Esophagus squamous epithelium (tissue), 5 donors: Measurements from ENCODE around the gene PLXNB2. TPM values are rescaled to one million over a fixed set of nuclear protein-coding genes. Genes with fewer than 3 reads are reported as not detected.

Experiments used
- DNase-seq: peaks from one replicate; lab custom pipeline; 2025; lab: John Stamatoyannopoulos, UW
- H3K27ac ChIP-seq, 4 donors: fragments of 200-600 bp; sonication (generic); one replicate each; pipeline ENCODE4 v1.5.1; 2016 to 2019; ENCODE audit warnings: mild to moderate bottlenecking in 1 of 4
- H3K27me3 ChIP-seq, 4 donors: fragments of 200-600 bp; sonication (generic); 1 replicate in 3 of 4; 2 replicates in 1 of 4; pipeline versions ENCODE4 v1.5.1 to v1.6.0; 2017 to 2021; ENCODE audit warnings: antibody characterized with exemption in 1 of 4
- H3K36me3 ChIP-seq, 3 donors: fragments of 200-600 bp; sonication (generic); one replicate each; pipeline ENCODE4 v1.5.1; 2016 to 2019
- H3K4me1 ChIP-seq, 3 donors: fragments of 200-600 bp; sonication (generic); one replicate each; pipeline ENCODE4 v1.5.1; 2017 to 2019
- H3K4me3 ChIP-seq, 4 donors: fragments of 200-600 bp; sonication (generic); 1 replicate in 3 of 4; 2 replicates in 1 of 4; pipeline ENCODE4 v1.5.1; 2016 to 2019; ENCODE audit warnings: mild to moderate bottlenecking in 2 of 4, moderate library complexity in 1 of 4
- H3K9me3 ChIP-seq, 3 donors: fragments of 200-600 bp; sonication (generic); one replicate each; pipeline ENCODE4 v1.5.1; 2016 to 2019
- CTCF ChIP-seq, 6 experiments: fragments of 450-650 bp in 4 of 6; fragments of 200-600 bp in 2 of 6; sonication (generic) in 2 of 6; IDR thresholded peaks; one replicate each; pipeline ENCODE4 v1.5.1; 2016 to 2019; ENCODE audit warnings: antibody characterized with exemption in 6 of 6, mild to moderate bottlenecking in 4 of 6, moderate library complexity in 4 of 6
- POLR2A ChIP-seq, 4 donors: fragments of 450-650 bp; IDR thresholded peaks; one replicate each; pipeline ENCODE4 v1.6.1; 2017; ENCODE audit warnings: antibody characterized with exemption in 4 of 4, mild to moderate bottlenecking in 4 of 4, moderate library complexity in 3 of 4
- WGBS, 2 donors: methylation state at CpG; one replicate each; pipeline ENCODE4 v1.1.5; 2018; 5-methylcytosine and 5-hydroxymethylcytosine counted together
- intact Hi-C: fragments of 100-400 bp; cut with DNase I; formaldehyde crosslinking; loops from one replicate; pipeline ENCODE4 v1.15.0; 2022
- total RNA-seq, 4 donors: library from RNA; depleted of rRNA; stranded (reverse); fragments of >200 nt; gene quantifications; one replicate each; pipeline ENCODE4 v1.1.0, GENCODE V29; 2016
- donor health status: DM: yes; HTN: yes; CAD: no.

PLXNB2 gene
- total RNA-seq, 4 donors from 2014 or later = 80.9 to 231 (median 129) TPM

DNA sequence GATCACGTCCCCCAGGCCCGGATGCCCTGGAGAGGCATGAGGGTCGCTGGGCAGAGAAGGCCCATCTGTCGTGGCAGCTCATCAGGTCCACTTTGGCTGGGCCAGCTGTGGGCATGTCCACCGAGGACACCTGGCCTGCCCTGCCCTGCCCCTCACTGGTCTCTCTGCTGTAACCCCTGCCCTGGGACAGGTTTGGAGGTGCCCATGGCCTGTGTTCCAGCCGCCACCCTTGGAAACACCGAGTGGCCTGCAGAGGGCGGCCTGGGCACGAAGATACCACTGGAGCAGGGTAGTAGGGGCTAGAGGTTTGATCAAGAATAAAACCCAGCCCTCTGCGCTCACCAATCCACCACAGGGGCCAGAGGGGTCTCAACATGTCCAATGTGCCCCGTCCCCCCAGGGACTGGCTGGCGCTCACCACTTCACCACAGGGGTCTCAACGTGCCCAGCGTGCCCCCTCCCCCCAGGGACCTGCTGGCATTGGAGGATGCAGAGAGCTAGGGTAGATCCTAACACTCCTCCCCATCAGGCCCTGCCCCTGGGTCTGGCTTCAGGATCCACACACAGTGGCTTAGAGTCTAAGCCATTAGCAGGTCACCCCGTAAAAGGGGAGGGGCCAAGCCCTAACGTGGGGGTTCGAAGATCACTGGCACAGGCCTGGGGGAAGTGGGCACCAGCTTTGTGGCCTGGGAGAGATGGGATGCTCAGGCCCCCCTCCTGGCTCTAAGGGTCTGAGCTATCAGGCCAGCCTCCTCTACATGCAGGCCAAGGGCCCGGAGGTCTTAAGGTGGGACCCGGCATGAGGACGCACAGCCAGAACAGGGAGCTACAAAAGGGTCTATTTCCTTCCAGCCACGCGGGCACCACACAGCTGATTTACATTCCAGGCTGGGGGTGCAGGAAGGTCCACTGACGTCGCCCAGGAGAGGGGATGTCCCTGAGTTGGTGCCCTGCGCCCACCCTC is 55.1 kb downstream of the PLXNB2 start:
- Histone ChIP-seq H3K36me3 (peaks cover 0 to 13% (median 0%) of the 10 kb centered on the region in 3 donors), H3K9me3 (no peaks in the 10 kb centered on the region), H3K27me3 (peaks cover 0 to 11% (median 0%) of the 10 kb centered on the region in 4 donors), H3K27ac (peak overlapping the region; percentile 46 to 82 (median 72)), H3K4me3 (peak overlapping the region in 3 of 4 donors; percentile 66 to 80 (median 79)), H3K4me1 (peaks cover 22 to 52% (median 23%) of the 10 kb centered on the region in 3 donors)
- intact Hi-C loops = no loop called here
- WGBS, 2 donors = 20 to 69% methylated on average over 1 to 8 of the region's 25 CpGs
- DNase-seq = no peak
- TF ChIP-seq POLR2A (IDR thresholded peaks at IDR 0.05) = no peak
- TF ChIP-seq CTCF (IDR thresholded peaks at IDR 0.05) = peak; percentile 58 to 83 (median 68)

GRCh38 chr22:50251477-50252081 is 55.9 kb downstream of the PLXNB2 start:
- H3K9me3 ChIP-seq = no peaks in the 10 kb centered on the region
- H3K36me3 ChIP-seq = peaks cover 0 to 16% (median under 1%) of the 10 kb centered on the region in 3 donors
- H3K4me1 ChIP-seq = peaks cover 22 to 60% (median 23%) of the 10 kb centered on the region in 3 donors
- peaks cover 0 to 5% (median 0%) of the 10 kb centered on the region in 4 donors for H3K27me3 ChIP-seq
- TF ChIP-seq POLR2A (IDR thresholded peaks at IDR 0.05) (no peak), CTCF (IDR thresholded peaks at IDR 0.05) (no peak)
- peak overlapping the region; percentile 46 to 82 (median 72) for H3K27ac ChIP-seq
- intact Hi-C loops = no loop called here
- peak overlapping the region; percentile 42 to 80 (median 72) for H3K4me3 ChIP-seq
- WGBS, 2 donors = 33% methylated on average over 6 of the region's 36 CpGs; no CpG with 5 or more reads in 1 of the 2 donors
- DNase-seq = no peak

DNA sequence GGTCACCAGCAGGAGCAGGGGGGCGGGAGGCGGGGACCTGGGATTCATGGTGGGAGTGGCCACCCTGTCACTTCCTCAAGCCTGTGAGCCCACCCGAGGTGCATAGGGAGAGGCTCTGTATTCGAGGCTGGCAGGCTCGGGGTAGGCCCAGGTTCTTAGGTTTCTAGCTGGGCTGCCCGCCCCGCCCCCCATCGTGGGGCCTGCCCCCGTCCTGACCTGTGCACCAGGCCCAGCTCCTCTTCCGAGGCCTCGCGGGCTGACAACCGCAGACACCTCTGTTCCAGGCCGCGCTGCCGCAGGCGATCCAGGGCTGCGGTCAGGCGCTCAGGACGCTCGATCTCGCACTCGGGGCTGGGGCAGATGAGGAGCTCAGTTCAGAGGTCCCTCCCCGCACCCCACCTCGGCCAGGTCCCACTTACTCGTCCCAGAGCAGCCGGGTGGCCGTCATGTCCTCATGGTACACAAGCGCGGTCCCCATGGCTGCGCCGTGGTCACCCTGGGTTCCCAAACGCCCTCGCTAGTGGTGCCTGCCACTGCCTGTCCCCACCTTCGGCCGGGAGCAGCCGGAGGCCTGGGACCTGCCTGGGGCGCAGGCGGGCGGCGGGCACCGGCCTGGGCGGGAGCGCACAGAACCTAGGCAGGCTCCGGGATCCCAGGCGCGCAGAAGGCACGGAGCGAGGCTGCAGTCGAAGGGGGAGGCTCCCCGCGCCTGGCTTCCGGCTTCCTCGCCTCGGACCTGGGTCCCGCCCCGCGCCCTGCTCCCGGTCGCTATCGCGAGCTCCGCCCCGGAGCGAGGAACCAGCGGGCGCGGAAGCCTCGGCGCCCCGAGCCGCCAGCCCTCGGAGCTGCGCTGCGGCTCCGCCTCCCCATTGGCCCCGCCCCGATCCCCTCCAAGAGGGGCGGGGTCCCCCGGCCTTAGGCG is 56.6 kb downstream of the PLXNB2 start, which contains the start of gene HDAC10:
HDAC10 (minus strand) TSS at position 711 of the 922 bp plus-strand sequence; CDS start at position 478, 233 bp downstream.
- Histone ChIP-seq H3K4me3 (peak within 1 kb of the TSS; percentile 42 to 80 (median 72)), H3K27ac (peak within 1 kb of the TSS; percentile 46 to 82 (median 72)), H3K36me3 (peaks cover 0 to 24% (median 8%) of the 10 kb centered on the region in 3 donors), H3K27me3 (no peaks in the 10 kb centered on the region), H3K4me1 (peaks cover 25 to 67% (median 30%) of the 10 kb centered on the region in 3 donors), H3K9me3 (no peaks in the 10 kb centered on the region)
- peak in 1 of 6 experiments; percentile 12 for TF ChIP-seq CTCF (IDR thresholded peaks at IDR 0.05)
- TF ChIP-seq POLR2A (IDR thresholded peaks at IDR 0.05) = no peak
- intact Hi-C loops = no loop called here
- 0% methylated on average over 4 of the region's 81 CpGs; no CpG with 5 or more reads in 1 of the 2 donors for WGBS, 2 donors
- no peak for DNase-seq

DNA sequence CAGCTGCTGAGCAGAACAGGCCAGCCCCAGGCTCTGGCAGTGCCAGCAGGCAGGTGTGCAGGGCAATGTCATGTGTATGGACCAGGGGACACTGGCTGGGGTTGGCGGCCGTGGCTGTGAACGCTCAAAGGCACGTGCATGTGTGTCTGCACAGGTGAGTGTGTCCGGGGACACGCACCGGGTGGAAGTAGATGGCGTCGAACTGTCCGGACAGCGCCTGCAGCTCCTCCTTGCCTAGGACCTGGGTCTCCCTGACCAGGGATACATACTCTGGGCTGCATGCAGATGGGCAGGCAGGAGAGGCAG is 57.2 kb downstream of the PLXNB2 start:
- Histone ChIP-seq H3K4me1 (peaks cover 31 to 74% (median 35%) of the 10 kb centered on the region in 3 donors), H3K9me3 (no peaks in the 10 kb centered on the region), H3K36me3 (peaks cover 0 to 25% (median 8%) of the 10 kb centered on the region in 3 donors), H3K27me3 (no peaks in the 10 kb centered on the region), H3K4me3 (peak overlapping the region; percentile 42 to 80 (median 72)), H3K27ac (peak overlapping the region in 3 of 4 donors; percentile 46 to 82 (median 74))
- TF ChIP-seq CTCF (IDR thresholded peaks at IDR 0.05) (no peak), POLR2A (IDR thresholded peaks at IDR 0.05) (no peak)
- WGBS, 2 donors = 67% methylated on average over 11 of the region's 11 CpGs; no CpG with 5 or more reads in 1 of the 2 donors
- intact Hi-C loops = no loop called here
- DNase-seq = no peak
